HCT116 (cell line): ENCODE data around the gene CDC42BPB.
A peak's percentile ranks its signal among the peaks of the same experiment; 100 is the strongest.

Source experiments
- EZH2 ChIP-seq: fragments of 200-600 bp; sonication (generic); IDR thresholded peaks from 2 replicates; pipeline ENCODE4 v1.6.1; 2017; ENCODE audit warnings: antibody characterized with exemption, mixed run types
- TF ChIP-seq, protein P1 (sequence below), 3 experiments: fragments of 200-600 bp in 1 of 3; sonication (generic) in 1 of 3; IDR thresholded peaks in 2 of 3; conservative IDR thresholded peaks in 1 of 3; 2 replicates each; pipeline ENCODE4 v1.5.1; 2012 to 2017; ENCODE audit warnings: low read depth in 2 of 3, low read length in 2 of 3, antibody characterized with exemption in 1 of 3, borderline replicate concordance in 1 of 3, control low read depth in 1 of 3, mild to moderate bottlenecking in 1 of 3, mixed read lengths in 1 of 3, mixed run types in 1 of 3, moderate library complexity in 1 of 3; ENCODE audit not compliant: insufficient read depth in 1 of 3

DNA sequence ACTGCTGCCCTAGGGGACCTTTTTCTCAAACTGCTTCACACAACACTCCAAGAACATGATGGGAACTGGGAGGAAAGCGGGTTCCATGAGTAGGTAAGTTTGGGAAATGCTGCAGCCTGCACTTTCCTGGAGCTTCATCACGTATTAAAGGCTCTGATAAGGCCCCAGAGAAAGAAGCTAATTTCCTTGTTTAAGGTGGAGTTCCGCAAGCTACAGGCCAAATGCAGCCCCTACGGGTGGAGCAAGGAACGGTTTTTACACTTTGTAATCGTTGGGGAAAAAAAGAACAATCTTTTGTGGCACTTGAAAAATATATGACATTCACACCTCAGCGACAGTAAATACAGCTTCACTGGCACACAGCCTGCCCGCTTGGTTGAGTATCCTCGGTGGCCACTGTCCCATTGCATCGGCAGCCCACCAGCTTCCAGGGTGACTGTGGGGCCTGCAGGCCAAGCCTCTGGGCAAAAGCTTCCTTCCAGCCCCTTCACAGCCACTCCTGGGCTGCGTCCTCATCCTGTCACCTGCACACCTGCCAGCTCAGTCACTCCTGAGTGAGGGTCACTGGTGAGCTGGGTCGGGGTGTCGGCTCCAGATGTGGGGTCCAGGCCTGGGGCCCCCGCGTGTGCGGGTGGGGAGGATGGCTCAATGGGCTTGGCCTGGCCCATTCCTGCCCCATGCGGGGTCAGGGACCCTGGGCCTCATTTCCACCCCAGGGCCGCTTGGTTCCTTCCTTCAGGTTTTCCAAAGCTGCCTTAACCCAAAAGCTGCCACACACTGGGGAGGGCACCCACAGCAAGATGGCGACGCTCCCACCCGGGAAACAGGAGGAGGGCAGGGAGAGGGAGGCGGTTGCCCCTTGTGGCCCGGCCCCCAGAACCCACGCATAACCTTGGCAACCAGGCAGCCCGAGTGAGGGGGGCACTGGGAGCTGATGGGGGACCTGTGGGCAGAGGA, 132.4 kb downstream of the CDC42BPB start:
- TF ChIP-seq, protein P1, sequence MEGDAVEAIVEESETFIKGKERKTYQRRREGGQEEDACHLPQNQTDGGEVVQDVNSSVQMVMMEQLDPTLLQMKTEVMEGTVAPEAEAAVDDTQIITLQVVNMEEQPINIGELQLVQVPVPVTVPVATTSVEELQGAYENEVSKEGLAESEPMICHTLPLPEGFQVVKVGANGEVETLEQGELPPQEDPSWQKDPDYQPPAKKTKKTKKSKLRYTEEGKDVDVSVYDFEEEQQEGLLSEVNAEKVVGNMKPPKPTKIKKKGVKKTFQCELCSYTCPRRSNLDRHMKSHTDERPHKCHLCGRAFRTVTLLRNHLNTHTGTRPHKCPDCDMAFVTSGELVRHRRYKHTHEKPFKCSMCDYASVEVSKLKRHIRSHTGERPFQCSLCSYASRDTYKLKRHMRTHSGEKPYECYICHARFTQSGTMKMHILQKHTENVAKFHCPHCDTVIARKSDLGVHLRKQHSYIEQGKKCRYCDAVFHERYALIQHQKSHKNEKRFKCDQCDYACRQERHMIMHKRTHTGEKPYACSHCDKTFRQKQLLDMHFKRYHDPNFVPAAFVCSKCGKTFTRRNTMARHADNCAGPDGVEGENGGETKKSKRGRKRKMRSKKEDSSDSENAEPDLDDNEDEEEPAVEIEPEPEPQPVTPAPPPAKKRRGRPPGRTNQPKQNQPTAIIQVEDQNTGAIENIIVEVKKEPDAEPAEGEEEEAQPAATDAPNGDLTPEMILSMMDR (IDR thresholded peaks at IDR 0.05 in 2 of 3, conservative IDR thresholded peaks at IDR 0.05 in 1 of 3; ENCODE audit: borderline replicate concordance in 1 of 3, insufficient read depth in 1 of 3, low read depth in 2 of 3, low read length in 2 of 3) = 0 out of 6 replicates have a peak, but pooled peaks of 1 of the 3 experiments have one; percentile 18
- no peak for TF ChIP-seq EZH2
